Stimulated activated CD4-positive, alpha-beta T cell treated with anti-CD3 and anti-CD28 coated beads, TNF-alpha, amount 100 ng/mL, for 4 hours (primary cell): ENCODE results near the gene ZNF536.

ENCODE experiments used
- DNase-seq, 3 experiments: peaks; one replicate each; pipeline ENCODE4 v3.0.0-alpha.2; 2020; ENCODE audit warnings: low read depth in 3 of 3

Gene ZNF536

GRCh38 chr19:30363073-30363472, 9.1 kb upstream of the ZNF536 start:
- DNase-seq = no peak

- DNase-seq = no peak
Measured at GRCh38 chr19:30364866-30365800, 7.1 kb upstream of the ZNF536 start.

- no peak for DNase-seq
Measured at GRCh38 chr19:30366282-30366681, 5.9 kb upstream of the ZNF536 start.

- DNase-seq = no peak
Measured at GRCh38 chr19:30367006-30367405, 5.2 kb upstream of the ZNF536 start.

GRCh38 chr19:30367421-30367820, 4.8 kb upstream of the ZNF536 start:
- DNase-seq = no peak

- DNase-seq = no peak
Measured at GRCh38 chr19:30369833-30370232, 2.4 kb upstream of the ZNF536 start.

- DNase-seq = no peak
Measured at GRCh38 chr19:30371161-30371836, 885 bp upstream of the ZNF536 start.

- no peak for DNase-seq
Measured at GRCh38 chr19:30373593-30373992, 1.4 kb downstream of the ZNF536 start.

- DNase-seq = no peak
Measured at GRCh38 chr19:30374539-30374864, 2.3 kb downstream of the ZNF536 start.

GRCh38 chr19:30374865-30375552, 2.8 kb downstream of the ZNF536 start:
- DNase-seq = no peak

GRCh38 chr19:30375553-30376031, 3.4 kb downstream of the ZNF536 start:
- no peak for DNase-seq

- no peak for DNase-seq
Measured at GRCh38 chr19:30376272-30376671, 4.1 kb downstream of the ZNF536 start.

GRCh38 chr19:30376826-30377425, 4.7 kb downstream of the ZNF536 start:
- DNase-seq = no peak

GRCh38 chr19:30378701-30379100, 6.5 kb downstream of the ZNF536 start:
- no peak for DNase-seq

GRCh38 chr19:30379841-30380610, 7.8 kb downstream of the ZNF536 start:
- no peak for DNase-seq

GRCh38 chr19:30381366-30381765, 9.2 kb downstream of the ZNF536 start:
- no peak for DNase-seq

GRCh38 chr19:30385174-30385573, 13.0 kb downstream of the ZNF536 start:
- DNase-seq = no peak

GRCh38 chr19:30385666-30386065, 13.5 kb downstream of the ZNF536 start:
- DNase-seq = no peak

GRCh38 chr19:30386551-30387143, 14.5 kb downstream of the ZNF536 start:
- DNase-seq = no peak

GRCh38 chr19:30387311-30388115, 15.3 kb downstream of the ZNF536 start:
- DNase-seq = no peak
